Activated CD4-positive, alpha-beta T cell treated with anti-CD3 and anti-CD28 coated beads, Interleukin-2, Interleukin-6, amounts not matched to agents 100 ng/mL and 50 ng/mL, durations not matched to agents 16 hours and 8 hours (primary cell): ENCODE results near the gene CRYBB2.
"Not testable (repeated sequence)": the region's sequence is repeated elsewhere in the genome, so short reads cannot be mapped to it uniquely, and the experiment has no call there.

Experiments
- DNase-seq: peaks from one replicate; pipeline ENCODE4 v3.0.0-alpha.2; 2020

Gene CRYBB2, protein sequence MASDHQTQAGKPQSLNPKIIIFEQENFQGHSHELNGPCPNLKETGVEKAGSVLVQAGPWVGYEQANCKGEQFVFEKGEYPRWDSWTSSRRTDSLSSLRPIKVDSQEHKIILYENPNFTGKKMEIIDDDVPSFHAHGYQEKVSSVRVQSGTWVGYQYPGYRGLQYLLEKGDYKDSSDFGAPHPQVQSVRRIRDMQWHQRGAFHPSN

DNA sequence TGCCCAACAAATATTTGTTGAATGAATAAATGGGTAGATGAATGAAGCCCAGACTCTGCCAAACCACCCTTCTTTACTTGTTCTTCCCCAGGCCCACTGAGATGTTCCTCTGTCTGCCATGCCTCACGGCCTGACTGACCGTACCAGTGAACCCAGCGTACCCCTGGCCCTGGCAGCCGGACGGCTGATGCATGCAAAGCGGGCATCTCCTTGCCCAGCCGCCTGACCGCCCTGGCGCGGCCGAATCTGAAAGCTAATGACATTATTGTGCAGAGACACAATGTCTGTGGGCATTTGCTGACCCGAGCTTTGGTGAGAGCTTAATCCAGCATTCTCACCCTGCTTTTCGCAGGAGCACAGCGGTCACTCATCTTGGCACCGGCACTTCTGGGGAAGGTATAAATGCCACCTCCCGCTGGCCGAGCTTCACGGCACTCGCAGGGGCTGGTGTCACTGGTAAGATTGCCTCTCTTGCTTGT lies at the start of gene CRYBB2:
TSS of gene CRYBB2 (plus strand) at position 429 of the 479 bp plus-strand sequence. CDS start 1,791 bp downstream, outside the sequence.
- no peak for DNase-seq

DNA sequence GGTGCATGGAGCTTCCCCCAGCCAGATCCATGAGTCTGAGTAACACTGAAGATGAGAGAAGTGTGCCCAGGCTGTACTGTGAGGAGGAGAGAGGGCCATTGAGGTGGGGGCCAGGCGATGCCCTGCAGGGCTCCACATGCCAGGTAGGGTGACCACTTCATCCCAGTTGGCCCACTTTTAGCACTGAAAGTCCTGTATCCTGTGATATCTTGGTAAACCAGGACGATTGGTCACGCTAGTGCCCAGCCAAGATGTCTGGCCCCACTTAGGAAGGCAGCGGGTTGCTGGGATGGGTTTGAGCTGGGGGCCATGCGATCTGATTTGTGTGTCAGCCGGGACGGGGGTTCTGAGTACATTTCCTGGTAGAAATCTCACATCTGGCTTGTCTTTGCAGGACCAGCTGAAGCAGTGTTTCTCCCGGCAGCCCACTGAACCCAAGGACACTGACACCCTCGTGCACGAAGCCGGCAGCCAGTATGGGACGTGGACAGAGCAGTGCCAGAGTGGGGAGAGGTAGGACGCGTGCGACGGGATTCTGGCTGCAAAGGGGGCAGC lies 48.9 kb upstream of the CRYBB2 start:
- no peak for DNase-seq

- DNase-seq, result peak; percentile 29
Observed at GRCh38 chr22:25172153-25172552, 47.3 kb upstream of the CRYBB2 start.

DNA sequence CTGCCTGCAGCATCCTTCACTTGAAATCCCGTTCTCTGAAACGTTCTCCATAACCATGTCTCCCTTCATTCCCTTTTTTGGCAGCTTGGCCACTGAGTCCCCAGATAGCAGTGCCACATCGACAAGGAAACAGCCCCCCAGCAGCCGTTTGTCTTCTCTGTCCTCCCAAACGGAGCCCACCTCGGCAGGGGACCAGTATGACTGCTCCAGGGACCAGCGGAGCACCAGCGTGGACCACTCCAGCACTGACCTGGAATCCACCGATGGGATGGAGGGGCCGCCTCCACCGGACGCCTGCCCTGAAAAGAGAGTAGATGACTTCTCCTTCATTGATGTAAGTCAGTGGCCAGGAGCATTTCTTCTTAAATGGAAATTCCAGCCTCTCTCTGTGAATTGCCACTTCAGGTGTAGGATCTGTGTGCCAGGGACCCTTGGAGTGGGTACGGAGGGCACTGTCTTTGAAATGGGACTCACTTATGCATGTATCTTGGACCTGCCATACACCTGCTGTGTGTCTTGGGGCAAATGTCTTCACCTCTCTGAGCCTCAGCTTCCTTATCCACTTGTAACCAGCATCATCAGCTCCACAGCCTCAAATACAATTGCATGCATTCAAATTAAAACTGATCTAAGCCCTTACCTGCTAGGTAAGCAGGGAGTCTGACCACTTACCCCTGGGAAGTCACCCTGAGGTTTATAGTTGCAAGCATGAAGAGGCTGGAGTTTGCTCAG lies 45.1 kb upstream of the CRYBB2 start:
- no peak for DNase-seq

DNA sequence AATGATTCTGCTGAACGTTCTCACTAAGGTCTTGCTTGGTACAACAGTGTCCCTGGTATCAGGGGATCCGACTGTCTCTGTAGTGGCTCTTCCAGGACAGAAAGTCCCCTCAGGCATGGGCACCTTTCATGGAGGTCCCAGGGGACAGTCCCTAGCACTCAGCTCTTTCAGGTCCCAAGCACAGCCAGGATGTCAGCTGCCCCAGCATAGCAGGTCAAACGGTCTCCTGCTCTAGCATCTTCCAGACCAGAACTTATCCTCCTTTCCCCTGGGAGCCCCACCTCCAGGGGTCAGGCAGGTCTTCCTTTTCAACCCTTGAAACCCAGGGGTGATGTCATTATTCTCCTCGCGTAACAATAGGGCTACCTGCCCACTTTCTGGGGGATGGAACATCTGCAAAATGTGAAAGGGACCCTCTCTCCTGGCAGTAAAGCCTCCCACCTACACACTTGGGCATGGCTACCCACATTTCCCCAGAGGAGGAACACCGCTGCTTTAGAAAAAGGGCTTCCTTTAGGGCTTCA lies 44.5 kb upstream of the CRYBB2 start:
- no peak for DNase-seq

DNA sequence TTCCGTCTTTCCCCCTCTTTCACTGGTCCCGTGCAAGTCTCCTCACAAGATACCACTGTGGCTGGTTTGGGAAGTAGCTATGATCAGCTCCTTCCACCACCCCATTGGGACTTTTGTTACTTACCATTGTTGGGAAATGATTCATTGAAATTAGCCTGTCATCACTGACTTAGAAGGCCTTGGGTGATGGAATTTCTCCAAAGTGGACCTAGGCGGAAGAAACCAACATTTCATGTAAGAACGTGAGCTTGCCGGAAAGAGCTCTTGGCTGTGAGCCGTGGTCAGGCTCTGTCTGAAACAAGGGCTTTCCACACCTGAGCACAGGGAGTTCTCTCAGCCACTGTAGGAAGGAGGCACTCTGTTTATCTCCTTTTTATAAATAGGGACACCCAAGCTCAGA lies 43.3 kb upstream of the CRYBB2 start:
- no peak for DNase-seq

DNA sequence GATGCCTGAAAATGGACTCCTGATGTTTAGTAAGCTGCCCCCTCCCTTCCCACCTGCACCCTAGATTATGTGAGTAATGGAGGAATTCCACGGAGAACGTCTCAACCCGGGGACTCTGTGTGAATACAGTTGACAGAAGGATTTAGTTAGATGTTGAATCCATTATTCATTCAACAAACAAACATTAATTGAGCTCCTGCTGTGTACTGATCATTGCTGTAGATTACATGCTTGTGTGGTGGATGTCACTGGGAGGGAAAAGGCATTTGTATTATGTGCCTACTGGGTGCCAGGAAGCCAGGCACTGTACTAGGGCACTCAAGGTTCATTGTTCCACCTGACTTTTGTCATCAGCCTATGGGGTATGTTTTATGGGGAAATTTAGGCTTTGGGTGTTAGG lies 42.6 kb upstream of the CRYBB2 start:
- no peak for DNase-seq

DNA sequence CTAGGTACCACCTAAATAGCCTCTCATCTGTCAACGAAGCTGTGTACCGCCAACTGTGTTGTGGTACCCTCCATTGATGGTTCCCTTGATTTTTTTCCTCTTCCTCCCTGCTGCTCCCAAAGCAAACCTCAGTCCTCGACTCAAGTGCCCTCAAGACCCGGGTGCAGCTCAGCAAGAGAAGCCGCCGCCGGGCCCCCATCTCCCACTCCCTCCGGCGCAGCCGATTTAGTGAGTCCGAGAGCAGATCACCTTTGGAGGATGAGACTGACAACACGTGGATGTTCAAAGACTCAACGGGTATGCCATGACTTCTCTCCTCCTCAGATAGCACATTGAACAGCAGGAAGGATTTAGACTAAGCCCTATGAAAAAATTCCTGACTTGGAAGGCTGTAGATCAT lies 42.2 kb upstream of the CRYBB2 start:
- DNase-seq, result no peak

- DNase-seq, result no peak
Observed at GRCh38 chr22:25177895-25178294, 41.5 kb upstream of the CRYBB2 start.

- DNase-seq, result not testable (repeated sequence)
Observed at GRCh38 chr22:25178348-25178747, 41.1 kb upstream of the CRYBB2 start.

- DNase-seq, result not testable (repeated sequence)
Observed at GRCh38 chr22:25178869-25179631, 40.4 kb upstream of the CRYBB2 start.

DNA sequence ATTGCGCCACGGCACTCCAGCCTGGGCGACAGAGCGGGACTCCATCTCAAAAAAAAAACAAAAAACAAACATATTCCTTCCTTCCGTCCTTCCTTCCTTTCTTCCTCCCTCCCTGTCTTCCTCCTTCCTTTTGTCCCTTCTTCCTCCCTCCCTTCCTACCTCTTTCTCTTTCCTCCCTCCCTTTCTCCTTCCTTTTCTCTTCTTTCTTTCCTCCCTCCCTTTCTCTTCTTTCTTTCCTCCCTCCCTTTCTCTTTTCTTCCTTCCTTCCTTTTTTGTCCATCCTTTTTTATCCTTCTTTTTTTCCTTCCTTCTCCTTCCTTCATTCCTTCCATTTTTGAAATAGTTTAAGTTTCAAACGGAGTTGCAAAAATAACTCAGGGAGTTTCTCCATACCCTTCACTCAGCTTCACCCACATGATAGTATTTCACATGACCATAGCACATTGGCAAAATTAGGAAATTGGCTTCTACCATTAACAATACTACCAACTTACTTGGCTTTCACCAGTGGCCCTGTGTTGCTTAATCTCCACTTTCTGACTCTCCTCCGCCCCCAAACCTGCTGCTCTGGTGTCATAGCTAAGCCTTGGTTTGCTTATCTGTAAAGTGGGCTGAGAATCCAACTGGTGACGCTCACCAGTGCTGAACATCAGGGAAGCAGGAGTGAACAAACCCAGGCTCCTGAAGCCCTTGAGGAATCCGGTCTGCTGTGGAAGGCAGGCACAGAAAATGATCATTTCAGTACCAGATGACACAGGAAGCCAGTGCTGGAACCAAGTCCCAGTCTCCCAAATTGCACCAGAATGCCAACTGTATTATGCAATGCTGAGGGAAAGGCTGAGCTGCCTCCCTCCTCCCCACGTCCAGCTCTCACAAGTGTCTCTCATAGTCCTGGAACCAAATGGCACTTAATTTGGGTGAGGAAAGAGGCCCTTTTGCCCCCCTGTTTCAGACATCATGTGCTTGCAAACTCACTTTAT lies 37.0 kb upstream of the CRYBB2 start:
- no peak for DNase-seq

DNA sequence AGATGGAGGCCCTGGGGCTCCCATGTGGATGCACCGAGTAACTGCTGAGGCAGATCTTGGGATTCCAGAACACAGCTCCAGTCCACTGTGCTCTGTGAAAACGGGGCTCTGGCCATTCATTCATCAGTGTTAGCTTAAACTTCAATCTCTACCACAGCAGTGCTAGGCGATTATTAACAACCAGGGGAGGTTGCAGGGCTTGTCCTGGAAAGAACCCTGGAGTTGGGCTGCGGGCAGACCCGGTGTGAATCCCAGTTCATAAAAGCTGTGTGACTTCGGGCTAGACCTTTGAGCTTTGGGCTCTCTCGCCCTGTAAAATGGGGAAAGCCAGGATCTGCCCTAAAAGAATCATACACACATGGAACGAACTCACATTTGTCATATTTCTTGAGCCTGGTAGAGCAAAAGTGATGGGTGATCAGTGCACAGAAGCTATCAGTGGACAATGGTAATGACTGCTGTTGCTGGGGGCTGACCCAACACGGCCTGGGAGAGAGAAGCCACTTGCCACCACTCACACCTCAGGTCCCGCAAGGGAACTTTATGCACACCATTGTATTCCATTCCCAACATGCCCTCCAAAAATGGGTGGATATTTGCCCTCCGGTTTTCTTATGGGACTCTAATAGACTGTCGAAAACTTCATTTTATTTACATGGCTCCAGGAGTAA lies 35.4 kb upstream of the CRYBB2 start:
- no peak for DNase-seq

- DNase-seq, result no peak
Observed at GRCh38 chr22:25186140-25186539, 33.3 kb upstream of the CRYBB2 start.

DNA sequence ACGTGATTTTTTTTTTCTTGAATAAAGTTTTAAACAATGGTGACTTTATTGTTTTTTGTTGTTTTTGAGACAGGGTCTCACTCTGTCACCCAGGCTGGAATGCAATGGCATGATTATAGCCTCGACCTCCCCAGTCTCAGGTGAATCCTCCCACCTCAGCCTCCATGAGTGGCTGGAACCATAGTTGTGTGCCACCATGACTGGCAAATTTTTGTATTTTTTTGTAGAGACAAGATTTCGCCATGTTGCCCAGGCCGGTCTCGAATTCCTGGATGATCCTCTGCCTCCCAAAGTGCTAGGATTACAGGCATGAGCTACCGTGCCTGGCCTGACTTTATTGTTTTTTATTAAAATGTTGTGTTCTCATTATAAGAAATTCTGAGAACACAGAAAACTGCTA lies 32.0 kb upstream of the CRYBB2 start:
- no peak for DNase-seq

DNA sequence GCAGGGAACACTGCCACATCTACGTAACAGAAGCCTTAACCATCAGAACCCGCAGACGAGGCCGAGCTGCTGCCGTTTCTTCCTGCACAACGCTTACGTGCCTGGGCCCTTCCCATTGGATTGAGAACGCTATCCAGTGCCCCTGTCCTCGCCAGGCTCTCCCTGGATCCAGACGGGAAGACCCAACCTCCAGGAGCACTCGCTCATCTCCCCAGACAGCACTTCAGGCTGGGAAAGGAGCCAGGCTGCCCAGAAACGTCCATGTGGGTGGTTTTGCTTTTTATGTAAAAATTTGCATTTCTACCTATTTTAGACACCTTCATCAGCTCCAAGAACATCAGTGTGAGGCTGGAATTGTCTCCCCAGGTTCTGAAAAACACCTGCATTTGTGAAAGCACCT lies 27.0 kb upstream of the CRYBB2 start:
- no peak for DNase-seq

DNA sequence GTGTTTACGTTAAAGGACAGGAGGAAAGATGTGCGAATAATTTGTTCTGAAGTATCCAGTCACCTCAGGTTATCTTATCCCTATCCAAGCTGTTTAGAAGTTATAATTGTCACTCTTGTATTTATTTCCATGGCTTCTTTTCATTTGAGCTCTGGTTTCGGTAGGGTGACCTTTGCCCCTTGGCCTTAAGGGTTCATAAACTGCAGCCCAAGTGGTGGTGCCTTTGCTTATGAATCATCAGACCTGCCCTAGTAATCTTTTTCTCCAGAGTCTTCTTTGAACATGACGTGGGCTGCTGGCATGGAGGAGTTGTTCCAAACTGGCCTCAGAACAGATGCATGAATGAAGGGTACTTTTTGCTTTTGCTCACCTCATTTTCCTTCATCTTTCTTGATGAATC lies 26.3 kb upstream of the CRYBB2 start:
- DNase-seq, result no peak

DNA sequence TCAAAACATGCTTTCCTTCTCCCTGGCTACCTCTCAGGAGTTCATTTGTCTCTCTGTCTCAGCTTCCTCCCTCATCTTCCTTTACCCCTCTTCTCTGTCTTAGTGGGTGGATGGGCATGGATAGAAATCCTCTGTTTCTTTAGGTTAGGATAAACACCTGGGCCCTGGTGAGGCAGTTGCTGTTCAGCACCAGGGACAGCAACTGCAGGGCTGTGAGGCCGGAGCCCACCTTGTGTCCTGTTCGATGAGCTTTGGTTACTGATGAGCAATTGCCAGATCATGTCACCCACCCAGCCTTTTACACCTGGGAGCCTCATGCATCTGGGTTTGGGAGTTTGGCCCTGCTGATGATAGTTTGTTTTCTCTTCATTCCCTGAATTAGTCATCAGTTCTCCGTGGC lies 25.9 kb upstream of the CRYBB2 start:
- no peak for DNase-seq

DNA sequence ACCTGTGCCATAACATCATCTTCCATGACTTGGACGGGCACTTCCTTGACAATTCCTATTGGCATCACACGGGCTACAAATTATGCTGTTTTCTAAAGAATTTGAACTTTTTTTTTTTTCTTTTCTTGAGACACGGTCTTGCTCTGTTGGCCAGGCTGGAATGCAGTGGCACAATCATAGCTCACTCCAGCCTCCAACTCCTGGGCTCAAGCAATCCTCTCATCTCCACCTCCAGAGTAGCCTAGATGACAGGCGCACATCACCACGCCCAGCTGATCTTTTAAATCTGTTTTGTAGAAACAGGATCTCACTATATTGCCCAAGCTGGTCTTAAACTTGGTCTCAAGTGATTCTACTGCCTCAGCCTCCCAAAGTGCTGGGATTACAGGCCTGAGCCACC lies 23.1 kb upstream of the CRYBB2 start:
- DNase-seq, result no peak

DNA sequence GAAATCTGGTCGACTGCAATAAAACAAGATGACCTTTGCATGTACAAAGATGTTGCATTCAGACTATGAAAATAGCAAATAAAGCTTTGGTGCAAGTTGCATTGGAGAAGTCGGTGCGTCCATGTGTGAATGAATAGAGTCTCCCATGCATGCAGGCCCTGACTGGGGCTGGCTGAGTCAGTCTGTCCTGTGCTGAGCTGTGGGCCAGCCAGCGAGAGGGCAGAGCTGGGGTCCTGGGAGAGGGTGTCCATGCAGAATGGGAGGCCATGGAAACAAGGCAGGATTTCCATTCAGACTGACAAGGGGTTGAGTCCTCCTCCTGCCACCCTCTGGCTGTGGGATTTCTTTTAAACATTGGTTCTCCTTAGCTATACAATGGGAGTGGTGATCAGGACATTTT lies 22.1 kb upstream of the CRYBB2 start:
- DNase-seq, result no peak

DNA sequence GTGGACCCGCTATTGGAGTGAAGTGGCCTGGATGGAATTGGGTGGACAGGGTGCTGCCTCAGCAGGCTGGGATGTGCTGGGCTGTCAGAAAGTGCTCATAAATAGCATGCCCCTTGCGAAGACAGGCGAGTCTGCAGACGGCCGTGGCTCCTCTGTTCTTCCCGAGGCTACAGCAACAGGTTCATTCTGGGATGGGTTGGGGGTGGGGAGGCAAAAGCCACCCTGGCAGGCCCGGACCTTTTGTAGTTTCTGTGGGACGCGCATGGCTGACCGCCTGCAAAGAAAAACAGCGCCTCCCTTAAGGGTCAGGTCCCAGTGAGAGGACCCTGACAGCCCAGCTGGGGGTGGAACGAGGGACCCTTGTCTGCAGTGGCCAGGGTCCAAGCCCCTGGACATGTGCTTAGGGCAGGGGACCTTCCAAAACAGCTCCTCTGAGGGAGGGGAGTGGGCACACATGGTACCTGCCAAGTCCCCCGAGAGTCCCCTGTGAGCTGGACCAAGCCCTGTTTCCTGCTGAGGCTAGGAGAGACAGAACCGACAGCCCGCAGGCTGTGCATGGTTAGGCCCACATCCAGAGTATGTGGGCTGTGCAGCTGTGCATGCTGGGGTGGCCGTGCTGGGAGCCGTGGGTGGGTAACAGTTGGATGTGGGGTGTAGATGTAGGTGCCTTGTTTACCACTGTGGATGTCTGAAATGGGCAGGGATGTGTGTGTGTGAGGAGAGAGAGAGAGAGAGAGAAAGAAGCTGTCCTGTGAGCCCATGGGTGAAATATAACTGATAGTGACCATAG lies 19.5 kb upstream of the CRYBB2 start, which contains the start of gene CRYBB3:
TSS of gene CRYBB3 (plus strand) at position 128 of the 790 bp plus-strand sequence. CDS start 1,539 bp downstream, outside the sequence.
- DNase-seq, result no peak
